ENCODE results near the gene AMDHD2.
"Not testable (repeated sequence)": the region's sequence is repeated elsewhere in the genome, so short reads cannot be mapped to it uniquely, and the experiment has no call there.

Gene AMDHD2

DNA sequence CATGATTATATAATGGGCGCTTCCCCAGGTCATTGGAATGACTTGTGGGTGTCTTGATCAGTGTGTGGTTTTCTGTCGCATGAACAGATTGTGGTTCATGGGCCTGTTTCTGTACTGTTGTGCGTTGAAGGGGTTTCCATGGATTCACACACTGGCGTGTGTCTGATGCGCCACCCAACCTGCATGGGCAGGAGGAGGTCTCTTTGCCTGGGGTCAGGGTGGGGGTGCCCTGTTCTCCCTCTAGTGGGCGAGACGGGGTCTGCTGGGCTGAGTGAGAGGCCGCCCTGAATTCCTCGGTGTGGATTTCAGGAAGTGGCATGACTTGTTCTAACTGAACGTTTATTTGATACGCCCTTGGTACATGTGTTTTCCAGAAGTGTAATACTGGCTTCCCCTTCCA is 60.0 kb downstream of the AMDHD2 start:
- not testable (repeated sequence) for DNase-seq (ENCODE audit: low read depth)

DNA sequence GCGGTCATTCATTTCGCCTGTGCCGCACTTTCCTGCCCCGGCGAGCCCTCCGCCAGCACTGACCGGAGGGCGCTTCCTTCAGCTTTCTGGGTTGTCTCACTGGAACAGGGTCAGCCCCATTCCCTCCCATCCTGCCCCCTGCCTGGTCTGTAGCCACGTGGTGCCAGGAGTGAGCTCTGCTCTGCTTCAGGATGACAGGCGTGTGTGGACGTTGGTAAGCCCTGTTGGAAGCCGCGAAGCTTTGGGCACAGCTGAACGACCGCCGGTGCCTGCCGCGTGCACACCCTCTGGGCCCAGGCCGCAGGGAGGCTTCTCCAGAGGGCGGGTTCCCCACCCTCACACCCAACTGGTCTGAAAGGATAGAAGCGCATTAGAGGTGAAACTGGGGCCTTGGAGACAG is 60.6 kb downstream of the AMDHD2 start:
- DNase-seq (ENCODE audit: low read depth), result not testable (repeated sequence)
